BLaER1 treated with 17β-estradiol and CSF1 and Interleukin-3, amounts not matched to agents 10 nM and 100 nM (cell line): ENCODE measurements around the gene ZBED3.

Experiments
- H3K27ac ChIP-seq, 11 experiments: shearing (Covaris generic); formaldehyde crosslinking; 2 replicates each; pipeline ENCODE4 v1.8.1; 2022
- H3K27me3 ChIP-seq, 11 experiments: shearing (Covaris generic); formaldehyde crosslinking; 2 replicates each; pipeline ENCODE4 v1.8.1; 2022
- H3K36me3 ChIP-seq, 11 experiments: shearing (Covaris generic); formaldehyde crosslinking; 2 replicates each; pipeline ENCODE4 v1.8.1; 2022
- H3K4me1 ChIP-seq, 10 experiments: shearing (Covaris generic); formaldehyde crosslinking; 2 replicates each; pipeline ENCODE4 v1.8.1; 2022
- H3K4me2 ChIP-seq, 11 experiments: shearing (Covaris generic); formaldehyde crosslinking; 2 replicates each; pipeline ENCODE4 v1.8.1; 2022
- H3K4me3 ChIP-seq, 10 experiments: shearing (Covaris generic); formaldehyde crosslinking; 2 replicates each; pipeline ENCODE4 v1.8.1; 2022
- H3K9ac ChIP-seq, 11 experiments: shearing (Covaris generic); formaldehyde crosslinking; 2 replicates each; pipeline ENCODE4 v1.8.1; 2022
- H3K9me3 ChIP-seq, 11 experiments: shearing (Covaris generic); formaldehyde crosslinking; replicated peaks in 1 of 11; 2 replicates each; pipeline ENCODE4 v1.8.1; 2022
- H4K20me1 ChIP-seq, 11 experiments: shearing (Covaris generic); formaldehyde crosslinking; 2 replicates each; pipeline ENCODE4 v1.8.1; 2022
- Cebpa-rat ChIP-seq, 11 experiments: shearing (Covaris generic); IDR thresholded peaks; 2 replicates each; pipeline ENCODE4 v1.8.1; 2022

The ZBED3 gene

DNA sequence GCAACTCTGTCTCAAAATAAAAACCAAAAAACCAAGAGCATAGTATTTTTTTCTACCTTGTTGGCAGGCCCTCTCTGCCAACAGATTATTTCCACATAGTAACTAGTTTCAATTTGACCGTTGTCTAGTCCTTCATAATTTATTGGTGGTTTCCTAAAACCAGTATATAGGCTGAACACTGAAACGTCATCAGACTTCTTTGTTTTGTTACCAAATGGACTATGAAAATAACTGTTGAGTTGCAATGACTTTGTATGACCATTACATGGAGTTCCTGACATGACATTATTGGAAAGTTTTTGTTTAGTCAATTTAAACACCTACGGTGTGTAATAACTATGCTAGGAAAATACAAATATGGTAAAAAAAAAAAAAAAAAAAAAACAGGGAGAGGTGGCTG, 55.2 kb downstream of the ZBED3 start:
- Histone ChIP-seq H3K36me3 (peaks cover 26 to 43% (median 34%) of the 10 kb centered on the region in 11 experiments; a peak in 21 of 22 replicates), H3K9ac (no peak overlapping the region), H3K4me1 (peaks cover 11 to 28% (median 16%) of the 10 kb centered on the region in 10 experiments), H3K4me3 (peak overlapping the region in 9 of 10 experiments; percentile 79 to 98 (median 92); a peak in 13 of 20 replicates), H3K27ac (peak overlapping the region in 1 of 11 experiments; percentile 98; a peak in 2 of 22 replicates), H3K4me2 (peak overlapping the region; percentile 83 to 97 (median 95)), H3K27me3 (no peaks in the 10 kb centered on the region), H3K9me3 (peaks cover 23 to 31% (median 29%) of the 10 kb centered on the region in 11 experiments), H4K20me1 (peaks cover 0 to 20% (median 0%) of the 10 kb centered on the region in 11 experiments; a peak in 6 of 22 replicates)
- TF ChIP-seq Cebpa-rat (IDR thresholded peaks at IDR 0.05): no peak

DNA sequence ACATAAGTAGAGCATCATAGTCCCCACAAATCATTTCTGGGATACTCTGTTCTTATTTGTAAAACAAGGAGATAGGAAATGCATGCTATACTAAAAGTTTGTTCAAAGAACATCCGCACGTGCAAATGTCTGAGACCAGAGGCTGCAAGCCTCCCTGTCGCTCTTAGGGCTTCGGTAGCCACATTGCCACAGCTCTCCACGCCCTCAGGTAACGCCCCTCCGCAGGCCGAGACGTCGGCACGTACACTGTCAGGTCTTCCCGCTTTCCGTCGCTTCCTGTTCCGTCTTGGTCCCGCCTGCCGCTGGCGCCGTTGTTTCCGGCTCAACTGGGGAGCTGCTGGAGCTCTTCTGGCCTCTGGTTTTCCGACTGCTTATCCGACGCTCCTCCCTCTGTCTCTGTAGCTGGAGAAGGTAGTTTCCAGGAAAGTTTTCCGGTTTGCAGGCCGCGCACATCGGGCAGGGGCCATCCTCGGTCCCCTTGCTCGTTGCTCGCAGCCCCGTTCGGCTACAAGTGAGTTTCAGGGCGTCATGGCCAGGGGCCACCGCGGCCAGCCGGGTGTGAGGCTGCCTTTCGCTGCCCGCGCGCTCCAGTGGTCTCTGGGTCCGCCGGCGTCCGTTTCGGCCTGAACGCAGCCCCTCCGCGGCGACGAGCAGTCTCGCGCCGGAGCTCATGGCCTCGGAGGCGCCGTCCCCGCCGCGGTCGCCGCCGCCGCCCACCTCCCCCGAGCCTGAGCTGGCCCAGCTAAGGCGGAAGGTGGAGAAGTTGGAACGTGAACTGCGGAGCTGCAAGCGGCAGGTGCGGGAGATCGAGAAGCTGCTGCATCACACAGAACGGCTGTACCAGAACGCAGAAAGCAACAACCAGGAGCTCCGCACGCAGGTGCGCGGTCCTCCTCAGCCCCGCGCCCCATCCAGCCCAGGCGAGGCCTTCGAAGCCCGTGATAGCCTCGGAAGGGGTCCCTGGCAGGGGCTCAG, 56.7 kb downstream of the ZBED3 start, which contains the start of gene AGGF1:
TSS of gene AGGF1 (plus strand) at position 308 of the 975 bp plus-strand sequence. CDS start at position 671, 363 bp downstream.
- H3K9ac ChIP-seq: peak within 1 kb of the TSS; percentile 93 to 98 (median 96)

DNA sequence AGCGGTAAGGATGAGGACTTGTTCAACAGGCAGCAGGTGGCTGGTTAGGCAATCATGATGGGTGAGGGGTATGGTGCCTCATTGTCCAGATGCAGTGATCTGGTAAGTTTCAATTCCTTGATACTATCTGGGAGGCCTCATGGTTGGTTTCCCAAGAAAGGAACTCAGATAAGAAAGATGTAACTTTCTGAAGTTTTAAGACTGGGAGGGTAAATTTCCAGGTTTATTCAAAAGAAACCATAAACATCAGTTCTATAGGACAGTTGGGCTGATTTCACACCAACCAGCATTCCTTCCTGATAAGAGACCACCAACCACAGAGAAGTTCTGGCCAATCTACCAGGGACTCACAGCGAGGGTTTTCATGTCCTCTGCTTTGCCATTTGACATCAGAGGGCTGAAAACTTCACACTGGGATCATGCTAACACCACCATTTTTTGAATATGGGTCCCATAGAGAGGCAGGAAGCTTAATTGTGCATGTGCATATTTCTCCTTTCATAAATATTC, 57.7 kb downstream of the ZBED3 start:
- H3K9ac ChIP-seq: peak overlapping the region in 3 of 11 experiments; percentile 96 to 97 (median 96); a peak in 4 of 22 replicates
- H3K27ac ChIP-seq: peak overlapping the region in 9 of 11 experiments; percentile 94 to 98 (median 96); a peak in 10 of 22 replicates

More for the DNA sequence above, 56.7 kb downstream of the ZBED3 start, which contains the start of gene AGGF1:
- Histone ChIP-seq H3K27ac (peak within 1 kb of the TSS; percentile 82 to 98 (median 96)), H4K20me1 (peaks cover 0 to 20% (median 0%) of the 10 kb centered on the region in 11 experiments; a peak in 6 of 22 replicates), H3K4me1 (peaks cover 11 to 28% (median 16%) of the 10 kb centered on the region in 10 experiments), H3K27me3 (no peaks in the 10 kb centered on the region), H3K4me2 (peak within 1 kb of the TSS; percentile 83 to 97 (median 95)), H3K36me3 (peaks cover 11 to 28% (median 19%) of the 10 kb centered on the region in 11 experiments; a peak in 21 of 22 replicates), H3K9me3 (peaks cover 23 to 31% (median 29%) of the 10 kb centered on the region in 11 experiments), H3K4me3 (peak within 1 kb of the TSS; percentile 79 to 98 (median 93))
- TF ChIP-seq Cebpa-rat (IDR thresholded peaks at IDR 0.05): no peak

DNA sequence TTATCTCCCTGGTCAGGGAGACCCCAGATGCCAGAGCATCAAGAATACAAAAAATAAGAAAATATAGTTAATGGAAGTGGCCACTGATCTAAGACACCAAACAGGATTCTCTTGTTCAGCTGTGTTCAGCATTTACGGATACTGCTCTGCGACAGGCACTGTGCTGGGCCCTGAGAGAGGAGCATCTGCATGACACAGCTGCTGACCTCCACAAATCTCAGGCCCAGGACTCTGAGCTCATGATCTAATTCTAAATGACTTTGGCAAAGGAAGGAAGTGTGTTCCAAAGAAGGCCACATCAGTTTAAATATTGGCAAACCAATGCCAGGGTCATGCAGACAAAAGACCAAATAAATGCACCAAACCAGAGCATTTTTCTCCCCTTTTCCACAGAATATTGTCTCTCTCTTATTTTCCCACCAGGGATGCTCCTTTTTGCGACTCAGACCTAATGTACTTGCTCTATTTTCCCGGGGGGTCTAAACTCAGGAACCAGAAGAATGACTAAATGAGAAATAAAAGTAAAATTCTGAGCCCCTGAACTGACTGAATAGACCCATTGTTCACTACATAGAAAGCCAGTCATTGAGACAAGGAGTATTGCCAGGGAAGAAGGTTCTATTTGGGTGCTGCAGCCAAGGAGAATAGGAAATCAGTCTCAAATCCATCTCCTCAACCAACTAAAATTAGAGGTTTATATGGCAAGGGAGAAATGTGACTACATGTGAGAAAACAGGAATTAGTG, 58.3 kb downstream of the ZBED3 start:
- H3K4me2 ChIP-seq: no peak overlapping the region
- H3K27ac ChIP-seq: no peak overlapping the region
- peaks cover 0 to 11% (median 0%) of the 10 kb centered on the region in 11 experiments; a peak in 5 of 22 replicates for H4K20me1 ChIP-seq
- peak overlapping the region in 9 of 10 experiments; percentile 87 to 98 (median 94); a peak in 11 of 20 replicates for H3K4me3 ChIP-seq
- H3K9ac ChIP-seq: no peak overlapping the region
- peaks cover 0 to 18% (median 8%) of the 10 kb centered on the region in 11 experiments; a peak in 5 of 22 replicates for H3K36me3 ChIP-seq
- no peaks in the 10 kb centered on the region for H3K27me3 ChIP-seq
- H3K9me3 ChIP-seq: peaks cover 23 to 31% (median 29%) of the 10 kb centered on the region in 11 experiments
- TF ChIP-seq Cebpa-rat (IDR thresholded peaks at IDR 0.05): no peak
- H3K4me1 ChIP-seq: peaks cover 11 to 40% (median 19%) of the 10 kb centered on the region in 10 experiments

More for the DNA sequence above, 57.7 kb downstream of the ZBED3 start:
- H3K27me3 ChIP-seq: no peaks in the 10 kb centered on the region
- H3K4me3 ChIP-seq: peak overlapping the region; percentile 79 to 98 (median 93)
- H3K9me3 ChIP-seq: peaks cover 23 to 31% (median 29%) of the 10 kb centered on the region in 11 experiments
- peaks cover 0 to 16% (median 0%) of the 10 kb centered on the region in 11 experiments; a peak in 6 of 22 replicates for H4K20me1 ChIP-seq
- H3K4me1 ChIP-seq: peaks cover 11 to 34% (median 18%) of the 10 kb centered on the region in 10 experiments
- peak overlapping the region; percentile 83 to 97 (median 95) for H3K4me2 ChIP-seq
- peaks cover 3 to 19% (median 10%) of the 10 kb centered on the region in 11 experiments; a peak in 15 of 22 replicates for H3K36me3 ChIP-seq
- no peak for TF ChIP-seq Cebpa-rat (IDR thresholded peaks at IDR 0.05)

GRCh38 chr5:77024490-77024889, 62.6 kb downstream of the ZBED3 start:
- TF ChIP-seq Cebpa-rat (IDR thresholded peaks at IDR 0.05): no peak
- Histone ChIP-seq H3K36me3 (peaks cover 0 to 11% (median 0%) of the 10 kb centered on the region in 11 experiments; a peak in 4 of 22 replicates), H3K4me1 (peaks cover 0 to 15% (median 0%) of the 10 kb centered on the region in 10 experiments; a peak in 8 of 20 replicates), H3K9ac (no peak overlapping the region), H3K4me3 (no peak overlapping the region), H3K9me3 (peaks cover 18 to 34% (median 31%) of the 10 kb centered on the region in 11 experiments), H3K27ac (no peak overlapping the region), H3K27me3 (no peaks in the 10 kb centered on the region), H4K20me1 (no peaks in the 10 kb centered on the region), H3K4me2 (peak overlapping the region in 3 of 11 experiments; percentile 50 to 79 (median 70); a peak in 6 of 22 replicates)

DNA sequence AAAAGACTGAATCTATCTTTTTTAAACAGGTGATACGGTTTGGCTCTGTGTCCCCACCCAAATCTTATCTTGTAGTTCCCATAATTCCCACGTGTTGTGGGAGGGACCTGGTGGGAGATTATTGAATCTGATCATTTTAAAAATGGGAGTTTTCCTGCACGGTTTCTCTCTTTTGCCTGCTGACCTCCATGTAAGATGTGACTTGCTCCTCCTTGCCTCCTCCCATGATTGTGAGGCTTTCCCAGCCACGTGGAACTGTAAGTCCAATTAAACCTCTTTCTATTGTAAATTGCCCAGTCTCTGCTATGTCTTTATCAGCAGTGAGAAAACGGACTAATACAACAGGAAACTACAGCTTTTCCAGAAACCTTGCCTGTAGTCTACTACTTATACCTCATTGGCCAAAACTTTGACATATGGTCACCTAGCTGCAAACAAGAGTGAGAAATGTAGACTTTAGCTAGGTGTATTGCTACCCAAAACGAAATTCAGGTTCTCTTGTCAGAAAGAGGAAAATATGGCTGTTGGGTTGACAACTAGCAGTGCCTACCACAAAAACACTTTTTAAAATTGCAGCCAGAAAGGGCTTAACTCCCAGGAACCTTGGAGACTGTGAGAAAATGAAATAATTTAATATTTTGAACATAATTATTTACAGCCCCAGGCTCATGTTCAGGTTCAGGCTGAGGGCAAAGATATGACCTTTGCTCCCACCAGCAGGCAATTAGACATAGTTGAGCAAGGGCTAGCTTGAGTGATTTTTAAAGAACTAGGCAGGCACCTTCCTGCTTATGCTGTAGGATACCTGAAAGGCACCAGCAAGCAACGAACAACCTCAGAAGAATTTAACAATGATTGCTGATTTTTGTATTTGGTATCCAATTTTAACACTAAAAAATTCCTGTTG, 64.3 kb downstream of the ZBED3 start:
- TF ChIP-seq Cebpa-rat (IDR thresholded peaks at IDR 0.05): no peak
- Histone ChIP-seq H3K4me2 (no peak overlapping the region), H3K36me3 (no peaks in the 10 kb centered on the region), H3K4me3 (no peak overlapping the region), H3K9me3 (peaks cover 1 to 17% (median 13%) of the 10 kb centered on the region in 11 experiments; a peak in 20 of 22 replicates), H3K27ac (no peak overlapping the region), H4K20me1 (no peaks in the 10 kb centered on the region), H3K27me3 (no peaks in the 10 kb centered on the region), H3K4me1 (peaks cover 0 to 15% (median 0%) of the 10 kb centered on the region in 10 experiments; a peak in 8 of 20 replicates), H3K9ac (no peak overlapping the region)
